Liver (tissue), 9 donors: ENCODE data around the gene SPHKAP. TPM values are rescaled to one million over a fixed set of nuclear protein-coding genes. Genes with fewer than 3 reads are reported as not detected.

ENCODE experiments used
- DNase-seq: peaks from one replicate; pipeline ENCODE4 v3.0.0-alpha.2; 2017; ENCODE audit warnings: low spot score
- H3K27ac ChIP-seq, 2 donors: one replicate each; pipeline ENCODE4 v1.7.0; 2013; ENCODE audit warnings: inconsistent platforms in 2 of 2, low read length in 2 of 2, control low read depth in 1 of 2, low read depth in 1 of 2, mild to moderate bottlenecking in 1 of 2
- H3K27me3 ChIP-seq, 4 donors: one replicate each; pipeline versions ENCODE4 v1.6.1 to v1.7.0; 2013; ENCODE audit warnings: low read length in 3 of 4, inconsistent platforms in 1 of 4, mild to moderate bottlenecking in 1 of 4, moderate library complexity in 1 of 4; ENCODE audit not compliant: control insufficient read depth in 4 of 4, insufficient read depth in 4 of 4
- H3K36me3 ChIP-seq, 4 donors: one replicate each; pipeline versions ENCODE4 v1.6.1 to v1.7.0; 2013; ENCODE audit warnings: low read length in 3 of 4, mild to moderate bottlenecking in 3 of 4, low read depth in 1 of 4, moderate library complexity in 1 of 4; ENCODE audit not compliant: control insufficient read depth in 4 of 4, insufficient read depth in 3 of 4
- H3K4me1 ChIP-seq, 4 donors: one replicate each; pipeline versions ENCODE4 v1.6.1 to v1.7.0; 2013; ENCODE audit warnings: low read length in 3 of 4, mild to moderate bottlenecking in 3 of 4, moderate library complexity in 1 of 4; ENCODE audit not compliant: control insufficient read depth in 4 of 4, insufficient read depth in 4 of 4
- H3K4me3 ChIP-seq, 3 donors: one replicate each; pipeline versions ENCODE4 v1.6.1 to v1.7.0; 2013; ENCODE audit warnings: low read length in 3 of 3, control low read depth in 1 of 3, low read depth in 1 of 3, mild to moderate bottlenecking in 1 of 3
- H3K9ac ChIP-seq, 2 donors: one replicate each; pipeline ENCODE4 v1.7.0; 2013; ENCODE audit warnings: low read length in 2 of 2, mild to moderate bottlenecking in 2 of 2, moderate library complexity in 2 of 2, control low read depth in 1 of 2, low read depth in 1 of 2
- H3K9me3 ChIP-seq, 4 donors: one replicate each; pipeline versions ENCODE4 v1.6.1 to v1.7.0; 2013; ENCODE audit warnings: low read length in 3 of 4; ENCODE audit not compliant: control insufficient read depth in 4 of 4
- ATF3 ChIP-seq: IDR thresholded peaks from 2 replicates; pipeline ENCODE4 v1.6.1; 2016; ENCODE audit warnings: antibody characterized with exemption
- EGR1 ChIP-seq, 2 donors: IDR thresholded peaks; 2 replicates each; pipeline ENCODE4 v1.6.1; 2016 to 2018; ENCODE audit warnings: antibody characterized with exemption in 2 of 2, low read depth in 2 of 2
- FOXA1 ChIP-seq: IDR thresholded peaks from 2 replicates; pipeline ENCODE4 v1.6.1; 2016; ENCODE audit warnings: antibody characterized with exemption
- GABPA ChIP-seq, 2 donors: IDR thresholded peaks in 1 of 2; conservative IDR thresholded peaks in 1 of 2; 2 replicates each; pipeline ENCODE4 v1.6.1; 2016; ENCODE audit warnings: antibody characterized with exemption in 2 of 2, mild to moderate bottlenecking in 1 of 2, moderate library complexity in 1 of 2
- HNF4A ChIP-seq, 2 donors: conservative IDR thresholded peaks; 2 replicates each; pipeline ENCODE4 v1.6.1; 2016; ENCODE audit warnings: antibody characterized with exemption in 2 of 2, mild to moderate bottlenecking in 2 of 2
- HNF4G ChIP-seq: IDR thresholded peaks from 2 replicates; pipeline ENCODE4 v1.6.1; 2016; ENCODE audit warnings: antibody characterized with exemption
- JUND ChIP-seq, 2 donors: IDR thresholded peaks; 2 replicates each; pipeline ENCODE4 v1.6.1; 2016; ENCODE audit warnings: antibody characterized with exemption in 2 of 2
- NR2F2 ChIP-seq: IDR thresholded peaks from 2 replicates; pipeline ENCODE4 v1.6.1; 2016; ENCODE audit warnings: antibody characterized with exemption
- RAD21 ChIP-seq, 2 donors: IDR thresholded peaks; 2 replicates each; pipeline ENCODE4 v1.6.1; 2016; ENCODE audit warnings: antibody characterized with exemption in 2 of 2, mild to moderate bottlenecking in 2 of 2
- RXRA ChIP-seq, 2 donors: IDR thresholded peaks; 2 replicates each; pipeline ENCODE4 v1.6.1; 2017 to 2018; ENCODE audit warnings: antibody characterized with exemption in 2 of 2, mild to moderate bottlenecking in 1 of 2
- SP1 ChIP-seq: IDR thresholded peaks from 2 replicates; pipeline ENCODE4 v1.6.1; 2018; ENCODE audit warnings: antibody characterized with exemption, mild to moderate bottlenecking
- TAF1 ChIP-seq: conservative IDR thresholded peaks from 2 replicates; pipeline ENCODE4 v1.6.1; 2016; ENCODE audit warnings: antibody characterized with exemption, mild to moderate bottlenecking
- ZBTB33 ChIP-seq: IDR thresholded peaks from 2 replicates; pipeline ENCODE4 v1.6.1; 2016; ENCODE audit warnings: antibody characterized with exemption
- WGBS: extraction: QIAGEN DNeasy Blood & Tissue Kit; methylation state at CpG from one replicate; pipeline ENCODE4 v1.1.7; 2013; 5-methylcytosine and 5-hydroxymethylcytosine counted together
- polyA plus RNA-seq, 2 donors: library from polyadenylated mRNA; stranded (reverse) in 1 of 2; unstranded in 1 of 2; fragments of 200-250 nt in 1 of 2; fragments of >200 nt in 1 of 2; fragmentation: Nextera tagmentation in 1 of 2; extraction: Ambion mirVana in 1 of 2; gene quantifications; one replicate each; pipeline versions ENCODE4 v1.2.1 to v1.2.3, GENCODE V29; 2013 to 2015
- total RNA-seq, 2 donors: library from RNA; depleted of rRNA; stranded (reverse); fragments of >200 nt; gene quantifications; one replicate each; pipeline ENCODE4 v1.2.3, GENCODE V29; 2014
- TF ChIP-seq, protein P1 (sequence below): IDR thresholded peaks from 2 replicates; pipeline ENCODE4 v1.6.1; 2016; ENCODE audit warnings: antibody characterized with exemption
- TF ChIP-seq, protein P2 (sequence below): fragments of 150-350 bp; IDR thresholded peaks from 2 replicates; pipeline ENCODE4 v1.5.1; 2017; ENCODE audit warnings: improper control_type of control experiment, low read depth, low read length; ENCODE audit not compliant: missing input control
- donor health status: healthy.
- donor health status: healthy.
- donor health status: healthy.
- donor health status: healthy.
- donor health status: healthy.

SPHKAP gene
- total and polyA plus RNA-seq, 4 donors: not detected

DNA sequence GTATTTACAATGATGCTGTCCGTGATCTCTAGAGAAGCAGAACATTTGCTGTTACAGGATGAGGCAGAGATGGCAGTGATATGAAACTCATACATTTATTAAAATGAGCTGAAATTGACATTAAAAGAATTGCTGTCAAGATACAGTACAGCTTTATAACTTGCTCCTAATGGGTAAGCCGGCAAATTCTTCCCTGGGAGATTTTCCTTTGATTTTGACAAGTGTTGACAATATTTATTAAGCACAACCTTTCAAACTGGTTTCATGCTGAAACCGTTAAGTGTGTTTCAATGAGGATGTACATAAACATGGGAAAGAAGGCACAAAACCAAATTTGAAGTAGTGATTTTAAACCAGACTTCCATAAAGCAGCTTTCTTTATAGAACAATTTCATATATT is 45.5 kb downstream of the SPHKAP start:
- Histone ChIP-seq H3K4me1 (no peaks in the 10 kb centered on the region), H3K9me3 (no peaks in the 10 kb centered on the region), H3K27ac (no peak overlapping the region), H3K27me3 (no peaks in the 10 kb centered on the region), H3K36me3 (no peaks in the 10 kb centered on the region), H3K4me3 (no peak overlapping the region), H3K9ac (no peak overlapping the region)
- WGBS: 72% methylated on average over 3 of the region's 3 CpGs
- no peak for DNase-seq
- TF ChIP-seq RXRA (IDR thresholded peaks at IDR 0.05): no peak

- Histone ChIP-seq H3K4me3 (no peak overlapping the region), H3K9me3 (no peaks in the 10 kb centered on the region), H3K9ac (no peak overlapping the region), H3K4me1 (no peaks in the 10 kb centered on the region), H3K27me3 (no peaks in the 10 kb centered on the region), H3K36me3 (no peaks in the 10 kb centered on the region), H3K27ac (no peak overlapping the region)
- WGBS: 59% methylated on average over 2 of the region's 2 CpGs
- no peak for DNase-seq
- TF ChIP-seq RAD21 (IDR thresholded peaks at IDR 0.05) (no peak), EGR1 (IDR thresholded peaks at IDR 0.05; ENCODE audit: low read depth in 2 of 2) (no peak), RXRA (IDR thresholded peaks at IDR 0.05) (no peak)
Measured at GRCh38 chr2:228135300-228135699, 46.2 kb downstream of the SPHKAP start.

DNA sequence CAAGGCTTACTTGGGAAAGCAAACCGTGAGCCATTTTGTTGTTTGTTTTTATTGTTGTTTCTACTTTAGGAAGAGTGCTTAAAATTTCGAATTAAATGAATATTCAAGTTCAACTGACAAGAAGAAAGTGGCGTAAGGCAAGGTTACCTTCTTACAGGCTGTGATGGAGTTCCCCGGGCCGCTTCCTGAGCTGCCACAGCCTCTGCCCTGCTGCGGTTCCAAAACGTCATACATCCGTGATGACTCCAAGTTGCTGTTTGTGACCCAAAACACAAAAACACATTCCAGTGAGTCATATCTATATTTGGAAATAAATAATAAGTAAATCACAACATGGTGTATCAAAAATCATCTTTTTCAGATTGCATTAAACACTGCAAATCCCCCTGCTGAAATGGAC is 49.7 kb downstream of the SPHKAP start:
- DNase-seq: no peak
- TF ChIP-seq ZBTB33: no peak
- Histone ChIP-seq H3K4me3 (no peak overlapping the region), H3K36me3 (no peaks in the 10 kb centered on the region), H3K27me3 (no peaks in the 10 kb centered on the region), H3K9me3 (no peaks in the 10 kb centered on the region), H3K27ac (no peak overlapping the region), H3K4me1 (no peaks in the 10 kb centered on the region), H3K9ac (no peak overlapping the region)
- 68% methylated on average over 8 of the region's 8 CpGs for WGBS

DNA sequence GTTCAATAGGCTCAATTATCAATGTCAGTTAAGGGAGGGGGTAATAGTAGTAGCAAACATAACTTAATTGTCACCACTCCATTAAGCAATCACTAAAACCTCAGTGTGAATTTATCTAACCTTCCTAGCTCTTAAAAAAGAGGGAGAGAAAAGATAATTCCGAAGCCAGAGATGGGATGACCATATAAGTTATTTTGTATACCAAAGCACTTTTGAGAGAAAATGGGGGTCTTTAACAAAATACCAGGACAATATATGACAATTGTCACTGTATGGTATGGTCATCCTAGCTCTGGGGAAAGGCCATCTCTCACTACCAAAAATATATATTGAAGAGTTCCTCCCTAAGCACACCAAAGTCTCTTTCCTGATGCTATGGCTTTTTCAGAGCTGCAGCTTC is 55.1 kb downstream of the SPHKAP start:
- no peaks in the 10 kb centered on the region for H3K36me3 ChIP-seq
- no peak overlapping the region for H3K9ac ChIP-seq
- 35% methylated on average over 1 of the region's 1 CpG for WGBS
- no peaks in the 10 kb centered on the region for H3K4me1 ChIP-seq
- H3K9me3 ChIP-seq: no peaks in the 10 kb centered on the region
- peaks cover 0 to 5% (median 0%) of the 10 kb centered on the region in 4 donors for H3K27me3 ChIP-seq
- H3K4me3 ChIP-seq: no peak overlapping the region
- no peak for DNase-seq
- TF ChIP-seq TAF1 (no peak), JUND (IDR thresholded peaks at IDR 0.05) (no peak), ZBTB33 (no peak), HNF4G (no peak), HNF4A (conservative IDR thresholded peaks at IDR 0.05) (no peak), FOXA1 (no peak), ATF3 (no peak), EGR1 (IDR thresholded peaks at IDR 0.05; ENCODE audit: low read depth in 2 of 2) (no peak), SP1 (no peak), RXRA (IDR thresholded peaks at IDR 0.05) (no peak), GABPA (IDR thresholded peaks at IDR 0.05 in 1 of 2, conservative IDR thresholded peaks at IDR 0.05 in 1 of 2) (no peak), NR2F2 (no peak)
- TF ChIP-seq, protein P1, sequence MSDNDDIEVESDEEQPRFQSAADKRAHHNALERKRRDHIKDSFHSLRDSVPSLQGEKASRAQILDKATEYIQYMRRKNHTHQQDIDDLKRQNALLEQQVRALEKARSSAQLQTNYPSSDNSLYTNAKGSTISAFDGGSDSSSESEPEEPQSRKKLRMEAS: no peak
- TF ChIP-seq, protein P2, sequence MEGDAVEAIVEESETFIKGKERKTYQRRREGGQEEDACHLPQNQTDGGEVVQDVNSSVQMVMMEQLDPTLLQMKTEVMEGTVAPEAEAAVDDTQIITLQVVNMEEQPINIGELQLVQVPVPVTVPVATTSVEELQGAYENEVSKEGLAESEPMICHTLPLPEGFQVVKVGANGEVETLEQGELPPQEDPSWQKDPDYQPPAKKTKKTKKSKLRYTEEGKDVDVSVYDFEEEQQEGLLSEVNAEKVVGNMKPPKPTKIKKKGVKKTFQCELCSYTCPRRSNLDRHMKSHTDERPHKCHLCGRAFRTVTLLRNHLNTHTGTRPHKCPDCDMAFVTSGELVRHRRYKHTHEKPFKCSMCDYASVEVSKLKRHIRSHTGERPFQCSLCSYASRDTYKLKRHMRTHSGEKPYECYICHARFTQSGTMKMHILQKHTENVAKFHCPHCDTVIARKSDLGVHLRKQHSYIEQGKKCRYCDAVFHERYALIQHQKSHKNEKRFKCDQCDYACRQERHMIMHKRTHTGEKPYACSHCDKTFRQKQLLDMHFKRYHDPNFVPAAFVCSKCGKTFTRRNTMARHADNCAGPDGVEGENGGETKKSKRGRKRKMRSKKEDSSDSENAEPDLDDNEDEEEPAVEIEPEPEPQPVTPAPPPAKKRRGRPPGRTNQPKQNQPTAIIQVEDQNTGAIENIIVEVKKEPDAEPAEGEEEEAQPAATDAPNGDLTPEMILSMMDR: no peak
- no peak overlapping the region for H3K27ac ChIP-seq
